Uterus (tissue), 4 donors: ENCODE data around the gene SYCP2L. TPM values are rescaled to one million over a fixed set of nuclear protein-coding genes. Genes with fewer than 3 reads are reported as not detected.

Experiments used
- DNase-seq, 2 donors: peaks; one replicate each; pipeline ENCODE4 v3.0.0-alpha.2; 2019 to 2020
- H3K27ac ChIP-seq, 2 donors: fragments of 200-600 bp; sonication (generic); 1 replicate in 1 of 2; 2 replicates in 1 of 2; pipeline ENCODE4 v1.5.1; 2016 to 2018
- H3K27me3 ChIP-seq, 2 donors: fragments of 200-600 bp; sonication (generic); one replicate each; pipeline ENCODE4 v1.5.1; 2018 to 2019; ENCODE audit warnings: control low read depth in 1 of 2
- H3K36me3 ChIP-seq, 2 donors: fragments of 200-600 bp; sonication (generic); one replicate each; pipeline ENCODE4 v1.5.1; 2019; ENCODE audit warnings: control low read depth in 1 of 2
- H3K4me1 ChIP-seq, 2 donors: fragments of 200-600 bp; sonication (generic); one replicate each; pipeline ENCODE4 v1.5.1; 2018 to 2019; ENCODE audit warnings: control low read depth in 1 of 2
- H3K4me3 ChIP-seq, 2 donors: fragments of 200-600 bp; sonication (generic); 1 replicate in 1 of 2; 2 replicates in 1 of 2; pipeline ENCODE4 v1.5.1; 2018 to 2019; ENCODE audit warnings: mild to moderate bottlenecking in 1 of 2
- H3K9me3 ChIP-seq, 2 donors: fragments of 200-600 bp; sonication (generic); one replicate each; pipeline ENCODE4 v1.5.1; 2019; ENCODE audit warnings: control low read depth in 1 of 2
- POLR2A ChIP-seq, 2 donors: fragments of 450-650 bp; IDR thresholded peaks; one replicate each; pipeline ENCODE4 v1.6.1; 2016; ENCODE audit warnings: antibody characterized with exemption in 2 of 2, mild to moderate bottlenecking in 1 of 2, moderate library complexity in 1 of 2
- intact Hi-C: fragments of 100-400 bp; cut with DNase I; formaldehyde crosslinking; loops from one replicate; pipeline ENCODE4 v1.15.1; 2023; ENCODE audit warnings: low total_unique reads
- total RNA-seq, 4 donors: library from RNA; depleted of rRNA in 3 of 4; stranded (reverse); fragments of >200 nt in 3 of 4; gene quantifications; one replicate each; pipeline versions ENCODE4 v1.1.0 to v1.2.4, GENCODE V29; 2014 to 2023
- TF ChIP-seq, protein P1 (sequence below), 4 experiments: fragments of 200-600 bp in 2 of 4; fragments of 450-650 bp in 2 of 4; sonication (generic) in 2 of 4; IDR thresholded peaks; one replicate each; pipeline ENCODE4 v1.5.1; 2016 to 2019; ENCODE audit warnings: antibody characterized with exemption in 4 of 4, mild to moderate bottlenecking in 2 of 4, moderate library complexity in 1 of 4
- donor health status: DM: yes; HTN: yes; CAD: no.

The SYCP2L gene
- total RNA-seq, 4 donors from 2014 or later: under 0.01 to 4.9 (median 3.5) TPM; not detected in 1

DNA sequence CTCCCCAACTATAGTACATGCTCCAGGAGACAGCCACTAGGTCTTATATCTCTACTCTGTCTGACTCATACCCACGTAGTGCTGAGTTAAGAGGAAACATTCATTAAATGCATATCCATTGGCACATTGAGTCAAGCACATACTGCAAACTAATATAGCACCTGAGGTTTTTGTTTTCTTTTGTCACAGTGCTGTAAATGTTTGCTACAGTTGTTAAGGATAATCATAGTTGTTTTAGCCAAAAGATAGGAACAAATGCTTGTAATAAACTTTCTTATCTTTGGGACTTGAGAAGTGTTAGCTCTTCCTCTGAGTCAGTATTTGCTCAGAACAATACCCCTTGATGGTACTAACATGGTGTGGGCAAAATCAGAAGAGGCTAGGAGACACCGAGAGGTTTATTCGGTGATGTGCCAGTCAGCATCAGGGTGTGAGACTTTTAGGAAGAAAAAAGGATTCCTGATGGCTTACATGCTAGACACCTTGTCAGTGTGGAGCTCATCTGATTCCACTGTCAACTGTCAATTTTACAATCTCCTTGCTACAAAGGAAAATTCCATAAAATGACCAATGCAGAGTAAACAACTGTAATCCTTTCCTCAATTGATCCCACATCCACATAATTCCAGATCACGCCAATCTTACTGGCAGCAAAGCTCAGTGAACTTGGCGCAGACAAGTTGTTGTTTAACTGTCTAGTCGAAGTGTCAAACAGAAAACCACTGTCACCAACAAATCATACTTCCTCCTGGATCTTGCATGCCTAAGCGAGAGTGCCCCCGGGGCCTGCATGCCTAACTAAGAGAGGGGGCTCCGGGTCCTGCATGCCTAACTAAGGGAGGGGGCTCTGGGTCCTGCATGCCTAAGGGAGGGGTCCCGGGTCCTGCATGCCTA, 121.1 kb downstream of the SYCP2L start:
- Histone ChIP-seq H3K9me3 (no peaks in the 10 kb centered on the region), H3K4me3 (no peak overlapping the region), H3K27ac (no peak overlapping the region), H3K36me3 (no peaks in the 10 kb centered on the region), H3K27me3 (no peaks in the 10 kb centered on the region), H3K4me1 (no peaks in the 10 kb centered on the region)
- TF ChIP-seq POLR2A (IDR thresholded peaks at IDR 0.05): no peak
- TF ChIP-seq, protein P1, sequence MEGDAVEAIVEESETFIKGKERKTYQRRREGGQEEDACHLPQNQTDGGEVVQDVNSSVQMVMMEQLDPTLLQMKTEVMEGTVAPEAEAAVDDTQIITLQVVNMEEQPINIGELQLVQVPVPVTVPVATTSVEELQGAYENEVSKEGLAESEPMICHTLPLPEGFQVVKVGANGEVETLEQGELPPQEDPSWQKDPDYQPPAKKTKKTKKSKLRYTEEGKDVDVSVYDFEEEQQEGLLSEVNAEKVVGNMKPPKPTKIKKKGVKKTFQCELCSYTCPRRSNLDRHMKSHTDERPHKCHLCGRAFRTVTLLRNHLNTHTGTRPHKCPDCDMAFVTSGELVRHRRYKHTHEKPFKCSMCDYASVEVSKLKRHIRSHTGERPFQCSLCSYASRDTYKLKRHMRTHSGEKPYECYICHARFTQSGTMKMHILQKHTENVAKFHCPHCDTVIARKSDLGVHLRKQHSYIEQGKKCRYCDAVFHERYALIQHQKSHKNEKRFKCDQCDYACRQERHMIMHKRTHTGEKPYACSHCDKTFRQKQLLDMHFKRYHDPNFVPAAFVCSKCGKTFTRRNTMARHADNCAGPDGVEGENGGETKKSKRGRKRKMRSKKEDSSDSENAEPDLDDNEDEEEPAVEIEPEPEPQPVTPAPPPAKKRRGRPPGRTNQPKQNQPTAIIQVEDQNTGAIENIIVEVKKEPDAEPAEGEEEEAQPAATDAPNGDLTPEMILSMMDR (IDR thresholded peaks at IDR 0.05): no peak
- DNase-seq: no peak
- intact Hi-C loops: no loop called here

DNA sequence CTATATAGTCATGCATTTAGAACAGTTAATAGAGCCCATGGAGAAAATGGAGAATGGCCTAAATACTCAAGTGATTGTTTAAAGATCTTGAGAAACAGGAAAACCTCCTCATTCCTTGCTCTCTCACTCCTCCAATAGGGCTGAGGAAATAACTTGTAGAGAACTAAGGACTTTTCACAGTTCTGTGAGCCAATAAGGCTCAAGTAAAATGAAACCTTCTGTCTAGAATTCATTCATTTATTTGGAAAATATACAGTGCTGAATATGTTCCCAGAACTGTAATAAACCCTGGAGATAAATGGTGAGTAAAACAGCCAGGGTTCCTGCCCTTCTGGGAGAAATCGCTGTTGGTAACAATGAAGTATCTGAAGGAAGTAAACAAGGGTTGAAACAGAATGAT, 122.0 kb downstream of the SYCP2L start:
- TF ChIP-seq POLR2A (IDR thresholded peaks at IDR 0.05): no peak
- intact Hi-C loops: no loop called here

DNA sequence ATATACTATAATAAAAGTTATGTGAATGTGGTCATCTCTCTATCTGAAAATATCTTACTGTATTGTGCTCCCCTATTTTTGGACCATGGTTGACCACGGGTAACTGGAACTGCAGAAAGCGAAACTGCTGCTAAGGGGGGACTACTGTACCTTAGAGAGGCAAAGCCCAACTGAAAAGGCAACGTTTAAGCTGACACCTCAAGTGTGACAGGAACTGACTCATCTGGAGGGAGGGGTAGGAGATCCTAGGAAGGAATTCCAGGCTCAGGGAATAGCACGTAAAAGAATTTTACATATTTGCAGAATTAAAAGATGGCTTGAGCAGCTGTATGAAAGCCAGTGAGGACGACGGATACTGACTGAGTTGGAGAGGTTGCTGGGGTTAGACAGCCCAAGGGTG, 122.5 kb downstream of the SYCP2L start:
- TF ChIP-seq, protein P1 (IDR thresholded peaks at IDR 0.05): no peak
- no peak for TF ChIP-seq POLR2A (IDR thresholded peaks at IDR 0.05)
- H3K9me3 ChIP-seq: no peaks in the 10 kb centered on the region
- intact Hi-C loops: no loop called here
- no peaks in the 10 kb centered on the region for H3K36me3 ChIP-seq
- no peak overlapping the region for H3K4me3 ChIP-seq
- no peaks in the 10 kb centered on the region for H3K4me1 ChIP-seq
- no peak for DNase-seq
- H3K27me3 ChIP-seq: no peaks in the 10 kb centered on the region
- H3K27ac ChIP-seq: no peak overlapping the region

More for the DNA sequence above, 122.0 kb downstream of the SYCP2L start:
- H3K27me3 ChIP-seq: no peaks in the 10 kb centered on the region
- no peaks in the 10 kb centered on the region for H3K9me3 ChIP-seq
- no peaks in the 10 kb centered on the region for H3K36me3 ChIP-seq
- H3K4me3 ChIP-seq: no peak overlapping the region
- no peak overlapping the region for H3K27ac ChIP-seq
- H3K4me1 ChIP-seq: no peaks in the 10 kb centered on the region
- DNase-seq: no peak

DNA sequence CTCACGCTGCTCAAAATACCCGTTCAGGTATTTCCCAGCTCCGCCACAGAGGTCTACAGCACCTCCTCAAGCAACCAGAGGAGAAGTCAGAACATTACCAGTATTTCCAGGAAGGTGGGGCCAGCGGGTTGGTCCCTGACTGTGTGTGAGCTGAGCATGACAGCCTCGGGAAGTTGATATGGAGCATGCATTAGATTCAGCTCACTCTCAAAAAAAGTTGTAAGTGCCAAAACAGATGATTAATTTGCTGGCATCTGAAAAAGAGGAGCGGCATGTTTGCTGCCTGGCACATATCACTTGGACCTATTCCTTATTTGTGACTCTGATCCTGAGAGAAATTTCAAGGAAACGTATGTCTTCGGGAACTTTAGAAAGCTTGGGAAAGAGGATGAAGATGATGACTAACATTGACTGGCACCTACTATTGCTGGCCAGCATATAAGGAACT, 125.0 kb downstream of the SYCP2L start:
- intact Hi-C loops: no loop called here

DNA sequence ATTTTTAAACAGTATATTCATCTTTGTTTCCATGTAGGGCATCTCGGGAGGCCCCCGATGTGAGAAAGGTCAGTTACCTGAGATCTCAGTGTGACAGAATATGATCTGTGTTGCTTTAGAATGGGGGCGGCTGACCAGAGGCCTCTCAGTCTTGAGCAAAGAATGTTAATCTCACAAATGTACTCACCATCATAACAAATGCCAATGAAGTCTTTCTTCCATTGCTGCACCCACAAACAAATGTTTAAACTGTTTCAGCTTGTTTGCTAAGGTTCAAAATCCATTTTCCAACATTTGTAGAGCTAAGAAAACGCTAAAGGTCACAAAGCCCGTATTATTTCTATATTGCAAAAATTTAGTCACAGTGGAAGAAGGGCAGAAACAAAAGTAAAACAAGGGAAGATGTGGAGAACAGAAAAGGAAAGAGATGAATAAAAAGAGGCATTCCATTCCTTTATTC, 125.5 kb downstream of the SYCP2L start:
- Histone ChIP-seq H3K4me3 (no peak overlapping the region), H3K9me3 (no peaks in the 10 kb centered on the region), H3K27ac (no peak overlapping the region), H3K36me3 (no peaks in the 10 kb centered on the region), H3K4me1 (no peaks in the 10 kb centered on the region), H3K27me3 (no peaks in the 10 kb centered on the region)
- intact Hi-C loops: no loop called here
- TF ChIP-seq POLR2A (IDR thresholded peaks at IDR 0.05): no peak
- TF ChIP-seq, protein P1 (IDR thresholded peaks at IDR 0.05): no peak
- no peak for DNase-seq

More for the DNA sequence above, 125.0 kb downstream of the SYCP2L start:
- Histone ChIP-seq H3K4me1 (no peaks in the 10 kb centered on the region), H3K4me3 (no peak overlapping the region), H3K27ac (no peak overlapping the region), H3K36me3 (no peaks in the 10 kb centered on the region), H3K27me3 (no peaks in the 10 kb centered on the region), H3K9me3 (no peaks in the 10 kb centered on the region)
- no peak for TF ChIP-seq POLR2A (IDR thresholded peaks at IDR 0.05)
- TF ChIP-seq, protein P1 (IDR thresholded peaks at IDR 0.05): no peak
- DNase-seq: no peak
